ENCODE data around the gene CACNA1I. TPM values are rescaled to one million over a fixed set of nuclear protein-coding genes. Genes with fewer than 3 reads are reported as not detected.

The CACNA1I gene
- total RNA-seq, 2 donors from 2014 or later, result 0.33 to 0.52 TPM

- Histone ChIP-seq H3K9me3 (no peaks in the 10 kb centered on the region), H3K4me3 (no peak overlapping the region), H3K4me1 (peaks cover 78% of the 10 kb centered on the region), H3K27ac (peak overlapping the region in 3 of 4 donors; percentile 1 to 29 (median 19)), H3K36me3 (replicated peaks in 1 of 2; ENCODE audit: insufficient read depth in 1 of 2, low read depth in 2 of 2) (no peaks in the 10 kb centered on the region), H3K27me3 (no peaks in the 10 kb centered on the region)
- intact Hi-C loops (cut with DNase I), result no loop called here
- TF ChIP-seq CTCF (IDR thresholded peaks at IDR 0.05) (no peak), POLR2A (IDR thresholded peaks at IDR 0.05) (no peak)
- 61 to 71% methylated on average over 8 to 12 of the region's 12 CpGs for WGBS, 2 donors
- ATAC-seq, result no peak
- DNase-seq, result no peak
Measured at GRCh38 chr22:39528080-39528661, 42.4 kb upstream of the CACNA1I start.

- peaks cover 71% of the 10 kb centered on the region for H3K4me1 ChIP-seq
- intact Hi-C loops (cut with DNase I), result no loop called here
- 13 to 25% methylated on average over 23 to 32 of the region's 32 CpGs for WGBS, 2 donors
Measured at GRCh38 chr22:39528681-39529486, 41.7 kb upstream of the CACNA1I start.

GRCh38 chr22:39529487-39529851 lies 41.1 kb upstream of the CACNA1I start:
- Histone ChIP-seq H3K4me3 (no peak overlapping the region), H3K27me3 (no peaks in the 10 kb centered on the region), H3K27ac (peak overlapping the region in 2 of 4 donors; percentile 21 to 29), H3K9me3 (no peaks in the 10 kb centered on the region), H3K36me3 (replicated peaks in 1 of 2; ENCODE audit: insufficient read depth in 1 of 2, low read depth in 2 of 2) (no peaks in the 10 kb centered on the region), H3K4me1 (peaks cover 67% of the 10 kb centered on the region)
- no peak for DNase-seq
- no peak for TF ChIP-seq CTCF (IDR thresholded peaks at IDR 0.05)
- ATAC-seq, result no peak
- 44 to 47% methylated on average over 7 to 17 of the region's 17 CpGs for WGBS, 2 donors
- intact Hi-C loops (cut with DNase I), result no loop called here

More at GRCh38 chr22:39528681-39529486, 41.7 kb upstream of the CACNA1I start:
- ATAC-seq, result peak; percentile 56
- TF ChIP-seq POLR2A (IDR thresholded peaks at IDR 0.05) (peak in 1 of 3 donors; percentile 28), CTCF (IDR thresholded peaks at IDR 0.05) (peak; percentile 91 to 99 (median 99))
- Histone ChIP-seq H3K4me3 (no peak overlapping the region), H3K36me3 (replicated peaks in 1 of 2; ENCODE audit: insufficient read depth in 1 of 2, low read depth in 2 of 2) (no peaks in the 10 kb centered on the region), H3K27me3 (no peaks in the 10 kb centered on the region), H3K9me3 (no peaks in the 10 kb centered on the region), H3K27ac (peak overlapping the region in 3 of 4 donors; percentile 21 to 30 (median 29))
- peak; percentile 92 to 94 (median 93) for DNase-seq

- H3K27me3 ChIP-seq, result no peaks in the 10 kb centered on the region
- TF ChIP-seq CTCF (IDR thresholded peaks at IDR 0.05) (no peak), POLR2A (IDR thresholded peaks at IDR 0.05) (no peak)
- H3K9me3 ChIP-seq, result no peaks in the 10 kb centered on the region
- H3K4me1 ChIP-seq, result peaks cover 67% of the 10 kb centered on the region
- ATAC-seq, result no peak
- H3K4me3 ChIP-seq, result no peak overlapping the region
- intact Hi-C loops (cut with DNase I), result no loop called here
- H3K36me3 ChIP-seq (replicated peaks in 1 of 2; ENCODE audit: insufficient read depth in 1 of 2, low read depth in 2 of 2), result no peaks in the 10 kb centered on the region
- WGBS, 2 donors, result 67 to 70% methylated on average over 6 of the region's 6 CpGs
- no peak for DNase-seq
- peak overlapping the region in 2 of 4 donors; percentile 21 to 29 for H3K27ac ChIP-seq
Measured at GRCh38 chr22:39530116-39530515, 40.4 kb upstream of the CACNA1I start.

Measured in body of pancreas (tissue), 4 donors.